Loucy (cell line): Measurements from ENCODE around the gene LRRC27.

Experiments
- CTCF ChIP-seq: fragments of 200-600 bp; sonication (generic); conservative IDR thresholded peaks from 2 replicates; pipeline ENCODE4 v1.5.1; 2014; ENCODE audit warnings: mild to moderate bottlenecking, antibody characterized with exemption, low read length
- EZH2phosphoT487 ChIP-seq: fragments of 200-600 bp; IDR thresholded peaks from 2 replicates; pipeline ENCODE4 v1.6.1; 2018; ENCODE audit warnings: antibody characterized with exemption, mild to moderate bottlenecking, moderate library complexity, borderline replicate concordance

- TF ChIP-seq CTCF (no peak), EZH2phosphoT487 (no peak)
These were observed 49.7 kb downstream of the LRRC27 start for GRCh38 chr10:132381741-132382140.
